GM18499 (cell line): ENCODE data around the gene SIPA1L3.

ENCODE experiments used
- ATAC-seq: cut with Tn5 transposase; IDR thresholded peaks from one replicate; pipeline ENCODE4 v1.9.1; 2021; ENCODE audit warnings: moderate number of reproducible peaks; ENCODE audit not compliant: insufficient read depth, unreplicated experiment

SIPA1L3 gene

GRCh38 chr19:38165335-38165734 lies 258.3 kb downstream of the SIPA1L3 start:
- ATAC-seq: no peak

- ATAC-seq: no peak
These were observed 261.6 kb downstream of the SIPA1L3 start for GRCh38 chr19:38168637-38169036.

DNA sequence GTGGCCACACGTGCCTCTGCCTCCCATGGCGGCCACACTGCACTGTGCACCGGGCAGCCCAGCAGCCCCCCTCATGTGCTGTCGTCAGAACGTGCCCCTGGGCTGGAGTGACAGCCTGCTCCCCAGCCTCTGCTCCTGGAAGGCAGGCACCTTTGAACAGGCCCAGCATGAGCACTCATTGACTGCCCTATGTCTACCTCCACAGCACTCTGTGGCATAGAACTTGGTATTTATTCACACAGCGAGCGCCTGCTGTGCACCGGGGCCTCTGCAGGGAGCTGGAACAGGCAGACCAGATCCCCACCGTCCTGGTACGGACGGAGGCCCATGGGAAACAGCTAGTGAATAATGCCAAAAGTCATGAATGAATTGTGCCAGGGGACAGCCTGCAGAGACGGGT lies 263.3 kb downstream of the SIPA1L3 start:
- ATAC-seq: no peak

DNA sequence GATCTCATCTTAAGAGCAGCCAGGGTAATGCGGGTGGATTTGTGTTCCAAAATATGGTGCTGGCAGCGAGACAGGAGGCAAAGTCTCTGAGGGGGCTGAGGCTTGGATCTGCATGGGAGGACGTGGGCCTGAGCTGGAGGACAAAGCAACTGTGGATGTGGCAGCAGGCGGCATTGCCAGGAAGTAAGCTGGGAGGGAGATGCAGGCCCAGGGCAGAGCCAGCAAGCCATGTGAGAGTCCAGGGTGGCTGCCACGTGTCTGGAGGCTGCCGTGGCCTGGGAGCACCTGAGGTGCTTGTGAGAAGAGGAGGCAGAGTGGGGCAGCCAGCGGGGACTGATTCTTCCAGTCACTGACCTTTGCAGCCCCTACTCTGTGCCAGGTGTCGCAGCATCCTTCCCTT lies 265.0 kb downstream of the SIPA1L3 start:
- ATAC-seq: no peak

GRCh38 chr19:38173291-38174041 lies 266.5 kb downstream of the SIPA1L3 start:
- no peak for ATAC-seq

DNA sequence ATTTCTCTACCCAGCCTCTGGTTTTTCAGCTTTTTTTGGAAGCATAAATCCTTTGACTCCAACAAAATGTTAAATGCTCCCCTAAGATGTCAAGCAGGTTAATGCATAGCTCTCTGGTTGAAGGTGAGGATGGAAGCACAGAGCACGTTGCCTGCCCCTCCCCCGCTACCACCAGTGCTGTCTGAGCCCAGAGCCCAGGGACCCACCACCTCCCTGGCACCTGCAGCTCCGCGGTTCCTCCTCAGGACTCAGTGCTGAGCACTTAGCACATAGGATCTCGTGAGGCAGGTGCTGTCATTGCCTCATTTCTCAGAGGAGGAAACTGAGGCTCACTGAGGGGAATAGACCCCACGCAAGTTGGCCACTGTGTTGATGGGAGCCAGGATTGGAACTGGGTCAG lies 268.4 kb downstream of the SIPA1L3 start:
- ATAC-seq: no peak

- ATAC-seq: no peak
These were observed 273.1 kb downstream of the SIPA1L3 start for GRCh38 chr19:38180071-38180470.

DNA sequence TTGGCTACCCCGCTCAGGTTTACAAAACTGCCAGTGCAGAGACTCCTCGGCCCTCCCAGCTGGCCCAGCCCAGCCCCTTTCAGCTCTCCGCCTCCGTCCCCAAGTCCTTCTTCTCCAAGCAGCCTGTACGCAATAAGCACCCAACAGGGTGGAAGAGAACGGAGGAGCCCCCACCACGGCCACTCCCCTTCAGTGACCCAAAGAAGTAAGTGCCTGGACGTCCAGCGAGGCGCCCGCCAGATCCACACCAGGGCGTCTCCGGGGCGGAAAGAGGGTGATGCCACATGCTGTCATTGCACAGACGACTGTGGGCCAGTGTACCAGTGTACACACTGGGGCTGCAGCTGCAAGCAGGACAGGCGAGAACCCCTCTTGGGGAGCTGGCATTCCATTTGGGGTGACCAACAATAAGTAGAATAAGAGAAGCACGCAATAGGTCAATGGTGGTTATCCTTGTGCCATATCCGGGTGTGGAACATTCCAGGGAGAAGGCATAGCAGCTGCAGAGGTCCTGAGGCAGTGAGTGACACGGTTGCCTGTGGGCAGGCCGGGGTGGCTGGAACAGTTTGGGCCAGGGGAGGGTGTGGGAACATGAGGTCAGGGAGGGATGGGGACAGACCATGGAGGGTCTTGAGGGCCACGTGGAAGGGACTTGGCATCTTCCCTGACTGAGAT lies 275.7 kb downstream of the SIPA1L3 start:
- no peak for ATAC-seq

DNA sequence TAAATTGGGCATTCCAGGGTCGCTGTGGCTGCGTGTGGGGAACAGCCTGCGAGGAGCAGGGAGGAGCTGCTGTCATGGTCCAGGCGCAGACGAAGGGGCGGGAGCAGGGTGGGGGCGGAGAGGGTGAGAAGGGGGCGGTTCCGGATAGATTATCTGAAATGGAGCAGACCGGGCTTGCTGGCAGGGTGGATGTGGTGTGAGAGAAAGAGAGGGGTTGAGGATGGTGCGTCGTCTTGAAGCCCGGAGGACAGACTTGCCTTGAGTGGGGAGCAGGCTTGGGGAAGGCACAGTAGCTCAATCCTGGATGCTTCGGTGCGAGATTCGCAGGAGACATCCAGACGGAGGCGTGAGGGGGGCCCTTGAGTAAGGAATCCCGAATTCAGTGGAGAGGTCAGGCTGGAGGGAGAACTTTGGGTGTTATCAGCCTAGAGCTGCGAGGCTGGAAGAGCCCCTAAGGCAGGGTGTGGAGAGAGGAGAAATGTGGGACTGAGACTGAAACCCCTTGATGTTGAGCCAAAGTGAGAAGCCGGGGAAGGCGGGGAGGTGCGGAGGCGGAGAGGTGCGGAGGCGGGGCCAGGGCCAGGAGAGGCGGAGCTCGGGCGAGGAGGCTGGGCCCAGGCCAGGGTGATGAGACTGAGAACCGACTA lies 276.4 kb downstream of the SIPA1L3 start:
- no peak for ATAC-seq

- no peak for ATAC-seq
These were observed 277.8 kb downstream of the SIPA1L3 start for GRCh38 chr19:38184815-38185214.

DNA sequence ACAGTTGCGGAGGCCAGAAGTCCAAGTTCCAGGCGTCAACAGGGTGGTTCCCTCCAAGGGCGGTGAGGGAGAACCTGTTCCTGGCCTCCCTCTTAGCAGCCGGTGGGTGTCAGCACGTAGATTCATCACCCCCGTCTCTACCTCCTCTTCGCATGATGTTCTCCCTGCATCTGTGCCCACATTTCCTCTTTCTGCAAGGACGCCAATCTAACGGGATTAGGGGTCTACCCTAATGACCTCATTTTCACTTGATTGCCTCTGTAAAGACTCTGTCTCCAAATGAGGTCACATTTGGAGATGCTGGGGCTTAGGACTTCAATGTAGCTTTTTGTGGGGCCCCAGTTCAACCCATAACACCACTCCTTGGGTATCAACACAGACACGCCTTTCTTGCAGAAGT lies 278.6 kb downstream of the SIPA1L3 start:
- no peak for ATAC-seq

GRCh38 chr19:38190061-38190460 lies 283.1 kb downstream of the SIPA1L3 start:
- ATAC-seq: no peak

- no peak for ATAC-seq
These were observed 283.8 kb downstream of the SIPA1L3 start for GRCh38 chr19:38190793-38191192.

- no peak for ATAC-seq
These were observed 284.7 kb downstream of the SIPA1L3 start for GRCh38 chr19:38191747-38192146.

DNA sequence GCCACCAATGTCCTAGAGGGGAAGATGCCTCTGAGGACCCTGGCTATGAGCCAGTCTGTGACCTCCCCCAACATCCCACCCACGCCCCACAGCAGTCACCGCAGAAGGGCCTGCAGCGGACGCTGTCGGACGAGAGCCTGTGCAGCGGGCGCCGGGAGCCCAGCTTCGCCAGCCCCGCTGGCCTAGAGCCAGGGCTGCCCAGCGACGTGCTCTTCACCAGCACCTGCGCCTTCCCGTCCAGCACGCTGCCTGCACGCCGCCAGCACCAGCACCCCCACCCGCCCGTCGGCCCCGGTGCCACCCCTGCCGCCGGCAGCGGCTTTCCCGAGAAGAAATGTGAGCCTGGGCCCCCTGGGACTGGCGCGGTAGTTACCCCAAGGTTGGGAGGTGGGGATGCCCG lies 286.4 kb downstream of the SIPA1L3 start:
- ATAC-seq: no peak

DNA sequence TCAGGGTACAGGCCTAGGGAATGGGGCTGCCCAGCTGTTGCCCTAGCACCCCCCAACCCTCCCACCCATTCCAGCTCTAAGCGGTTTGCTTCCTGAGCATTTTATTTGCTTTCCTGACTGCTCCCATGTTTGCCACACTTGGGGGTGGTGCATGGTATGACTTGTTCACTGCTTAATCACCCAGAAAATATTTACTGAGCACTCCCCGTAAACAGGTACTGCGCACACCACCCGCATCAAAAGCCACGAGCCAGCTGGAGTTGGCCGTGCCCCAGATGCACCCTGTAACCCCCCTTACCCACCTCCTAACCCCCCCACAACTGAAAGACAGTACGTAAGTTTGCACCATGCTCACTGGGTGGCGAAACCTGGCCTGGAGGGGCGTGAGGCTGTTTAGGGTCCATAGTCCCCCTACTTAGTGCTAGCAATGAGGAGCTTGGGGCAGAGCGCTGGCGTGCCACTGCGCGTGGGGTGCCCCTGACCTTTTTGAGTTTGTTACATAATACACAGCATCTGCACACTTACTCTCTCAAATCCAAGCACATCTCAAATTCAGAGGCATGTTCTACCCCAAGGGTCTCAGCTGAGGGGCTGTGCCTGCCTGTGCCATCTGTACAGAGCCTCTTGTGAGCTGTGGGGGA lies 287.2 kb downstream of the SIPA1L3 start:
- no peak for ATAC-seq

- no peak for ATAC-seq
These were observed 288.2 kb downstream of the SIPA1L3 start for GRCh38 chr19:38195237-38195636.

DNA sequence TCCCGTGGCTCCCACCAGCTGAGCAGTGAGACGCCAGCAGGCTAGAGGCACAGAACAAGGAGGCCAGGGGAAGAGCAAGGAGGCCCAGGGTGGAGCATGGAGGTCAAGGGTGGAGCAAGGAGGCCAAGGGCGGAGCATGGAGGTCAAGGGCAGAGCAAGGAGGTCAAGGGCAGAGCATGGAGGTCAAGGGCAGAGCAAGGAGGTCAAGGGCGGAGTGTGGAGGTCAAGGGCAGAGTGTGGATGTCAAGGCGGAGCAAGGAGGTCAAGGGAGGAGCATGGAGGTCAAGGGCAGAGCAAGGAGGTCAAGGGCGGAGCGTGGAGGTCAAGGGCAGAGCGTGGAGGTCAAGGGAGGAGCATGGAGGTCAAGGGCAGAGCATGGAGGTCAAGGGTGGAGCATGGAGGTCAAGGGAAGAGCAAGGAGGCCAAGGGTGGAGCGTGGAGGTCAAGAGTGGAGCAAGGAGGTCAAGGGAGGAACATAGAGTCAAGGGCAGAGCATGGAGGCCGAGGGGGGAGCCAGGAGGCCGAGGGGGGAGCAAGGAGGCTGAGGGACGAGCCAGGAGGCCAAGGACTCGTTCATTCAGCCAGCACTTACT lies 289.3 kb downstream of the SIPA1L3 start:
- no peak for ATAC-seq

DNA sequence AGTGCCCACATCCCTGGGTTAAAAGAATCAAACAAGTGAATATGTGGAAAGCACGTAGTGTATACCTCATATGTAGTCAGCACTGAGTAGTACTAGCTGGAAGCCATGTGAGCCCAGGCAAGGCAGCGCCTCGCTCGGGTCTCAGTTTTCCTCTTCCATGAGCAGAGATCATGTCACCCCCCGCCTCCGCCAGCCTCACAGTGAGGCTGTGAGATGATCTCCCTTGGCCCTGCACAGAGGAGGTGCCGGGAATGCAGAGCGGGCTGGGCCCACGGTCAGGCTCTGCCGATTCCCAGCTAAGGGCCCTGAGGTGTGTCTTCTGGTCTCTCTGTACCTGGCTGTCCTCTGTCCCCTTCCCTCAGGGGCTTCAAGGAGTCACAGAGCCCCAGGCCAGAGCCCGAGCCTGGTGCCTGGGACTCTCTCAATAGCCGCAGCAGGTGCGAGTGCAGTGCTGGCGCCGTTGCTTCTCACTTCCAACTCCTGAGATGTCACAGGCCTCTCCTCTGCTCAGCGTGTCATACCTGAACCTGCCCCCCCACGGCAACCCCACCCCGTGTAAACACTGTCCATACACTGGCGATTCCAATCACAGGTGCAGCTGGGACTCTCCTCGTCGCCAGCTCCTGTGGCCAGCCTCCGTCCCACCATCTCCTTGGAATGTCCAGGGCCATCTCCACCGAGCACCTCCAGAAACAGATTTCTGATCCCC lies 290.1 kb downstream of the SIPA1L3 start:
- ATAC-seq: no peak
